Thyroid gland (tissue), 4 donors: Measurements from ENCODE around the gene BCLAF3. TPM values are rescaled to one million over a fixed set of nuclear protein-coding genes. Genes with fewer than 3 reads are reported as not detected.

ENCODE experiments used
- DNase-seq, 2 donors: peaks; one replicate each; pipeline ENCODE4 v3.0.0-alpha.2; 2019
- H3K27ac ChIP-seq, 3 donors: fragments of 200-600 bp; sonication (generic); 1 replicate in 2 of 3; 2 replicates in 1 of 3; pipeline ENCODE4 v1.5.1; 2016 to 2019; ENCODE audit warnings: mild to moderate bottlenecking in 1 of 3, moderate library complexity in 1 of 3
- H3K27me3 ChIP-seq: fragments of 200-600 bp; sonication (generic); one replicate; pipeline ENCODE4 v1.5.1; 2019
- H3K36me3 ChIP-seq, 2 donors: fragments of 200-600 bp; sonication (generic); one replicate each; pipeline ENCODE4 v1.5.1; 2016 to 2019
- H3K4me1 ChIP-seq, 2 donors: fragments of 200-600 bp; sonication (generic); one replicate each; pipeline ENCODE4 v1.5.1; 2017 to 2019
- H3K4me3 ChIP-seq, 3 donors: fragments of 200-600 bp; sonication (generic); replicated peaks in 1 of 3; 1 replicate in 2 of 3; 2 replicates in 1 of 3; pipeline ENCODE4 v1.5.1; 2016; ENCODE audit warnings: mild to moderate bottlenecking in 1 of 3
- H3K9me3 ChIP-seq: fragments of 200-600 bp; sonication (generic); one replicate; pipeline ENCODE4 v1.5.1; 2017
- CTCF ChIP-seq, 6 experiments: fragments of 200-600 bp in 3 of 6; fragments of 450-650 bp in 3 of 6; sonication (generic) in 3 of 6; IDR thresholded peaks; one replicate each; pipeline ENCODE4 v1.5.1; 2016 to 2019; ENCODE audit warnings: antibody characterized with exemption in 6 of 6, mild to moderate bottlenecking in 2 of 6, inconsistent platforms in 1 of 6, moderate library complexity in 1 of 6
- POLR2A ChIP-seq, 2 donors: fragments of 450-650 bp; IDR thresholded peaks; one replicate each; pipeline ENCODE4 v1.6.1; 2017; ENCODE audit warnings: antibody characterized with exemption in 2 of 2, mild to moderate bottlenecking in 2 of 2, moderate library complexity in 1 of 2
- WGBS, 2 donors: methylation state at CpG; one replicate each; pipeline ENCODE4 v1.1.5; 2017; 5-methylcytosine and 5-hydroxymethylcytosine counted together
- intact Hi-C: fragments of 100-400 bp; cut with DNase I; formaldehyde crosslinking; loops from one replicate; pipeline ENCODE4 v1.15.1; 2023
- total RNA-seq, 4 donors: library from RNA; depleted of rRNA; stranded (reverse); fragments of >200 nt; gene quantifications; one replicate each; pipeline ENCODE4 v1.2.3, GENCODE V29; 2016

BCLAF3 gene
- total RNA-seq, 4 donors from 2014 or later, result 10.8 to 16.7 (median 12.3) TPM

- intact Hi-C loops, result no loop called here
- no peaks in the 10 kb centered on the region for H3K9me3 ChIP-seq
- no peak for DNase-seq
- H3K27me3 ChIP-seq, result no peaks in the 10 kb centered on the region
- no peak overlapping the region for H3K4me3 ChIP-seq
- WGBS, 2 donors, result 60 to 71% methylated on average over 5 to 6 of the region's 6 CpGs
- no peaks in the 10 kb centered on the region for H3K36me3 ChIP-seq
- TF ChIP-seq CTCF (IDR thresholded peaks at IDR 0.05) (no peak), POLR2A (IDR thresholded peaks at IDR 0.05) (no peak)
- H3K27ac ChIP-seq, result peak overlapping the region in 2 of 3 donors; percentile 35 to 44
- no peaks in the 10 kb centered on the region for H3K4me1 ChIP-seq
Measured at GRCh38 chrX:19991350-19991718, 473 bp upstream of the BCLAF3 start.

- no peak for DNase-seq
- Histone ChIP-seq H3K4me1 (no peaks in the 10 kb centered on the region), H3K9me3 (no peaks in the 10 kb centered on the region), H3K27ac (peak overlapping the region; percentile 39 to 58 (median 43)), H3K4me3 (peak overlapping the region in 2 of 3 donors; percentile 35 to 54), H3K36me3 (no peaks in the 10 kb centered on the region), H3K27me3 (no peaks in the 10 kb centered on the region)
- TF ChIP-seq CTCF (IDR thresholded peaks at IDR 0.05) (no peak), POLR2A (IDR thresholded peaks at IDR 0.05) (no peak)
- intact Hi-C loops, result no loop called here
- 1 to 2% methylated on average over 6 to 19 of the region's 25 CpGs for WGBS, 2 donors
Measured at GRCh38 chrX:19990151-19990555, 708 bp downstream of the BCLAF3 start.

GRCh38 chrX:19987856-19988255 is 3.0 kb downstream of the BCLAF3 start:
- TF ChIP-seq CTCF (IDR thresholded peaks at IDR 0.05) (no peak), POLR2A (IDR thresholded peaks at IDR 0.05) (no peak)
- intact Hi-C loops, result no loop called here
- no peaks in the 10 kb centered on the region for H3K9me3 ChIP-seq
- WGBS, 2 donors, result 88% methylated on average over 3 to 5 of the region's 5 CpGs
- no peaks in the 10 kb centered on the region for H3K4me1 ChIP-seq
- no peaks in the 10 kb centered on the region for H3K36me3 ChIP-seq
- H3K27me3 ChIP-seq, result no peaks in the 10 kb centered on the region
- no peak for DNase-seq
- H3K27ac ChIP-seq, result no peak overlapping the region
- no peak overlapping the region for H3K4me3 ChIP-seq

- Histone ChIP-seq H3K27ac (no peak overlapping the region), H3K36me3 (no peaks in the 10 kb centered on the region), H3K27me3 (no peaks in the 10 kb centered on the region), H3K4me3 (no peak overlapping the region), H3K4me1 (no peaks in the 10 kb centered on the region), H3K9me3 (no peaks in the 10 kb centered on the region)
- no peak for TF ChIP-seq CTCF (IDR thresholded peaks at IDR 0.05)
- TF ChIP-seq POLR2A (IDR thresholded peaks at IDR 0.05), result no peak
- intact Hi-C loops, result no loop called here
- WGBS, 2 donors, result 80 to 85% methylated on average over 3 of the region's 3 CpGs
- no peak for DNase-seq
Measured at GRCh38 chrX:19986531-19986930, 4.3 kb downstream of the BCLAF3 start.

- WGBS, 2 donors, result 78 to 96% methylated on average over 2 of the region's 2 CpGs
- Histone ChIP-seq H3K4me3 (no peak overlapping the region), H3K36me3 (no peaks in the 10 kb centered on the region), H3K4me1 (no peaks in the 10 kb centered on the region), H3K27me3 (no peaks in the 10 kb centered on the region), H3K27ac (no peak overlapping the region), H3K9me3 (no peaks in the 10 kb centered on the region)
- no peak for DNase-seq
- intact Hi-C loops, result no loop called here
- TF ChIP-seq CTCF (IDR thresholded peaks at IDR 0.05), result no peak
- no peak for TF ChIP-seq POLR2A (IDR thresholded peaks at IDR 0.05)
Measured at GRCh38 chrX:19981947-19982346, 8.9 kb downstream of the BCLAF3 start.
